ENCODE data around the gene ELMO1.

ELMO1 gene

GRCh38 chr7:37230221-37230620 is 218.4 kb downstream of the ELMO1 start:
- DNase-seq (ENCODE audit: low spot score) = no peak
- peaks cover 10% of the 10 kb centered on the region for H3K36me3 Mint-ChIP-seq (ENCODE audit: low read depth)
- H3K4me3 Mint-ChIP-seq = no peak overlapping the region
- no peaks in the 10 kb centered on the region for H3K9me3 Mint-ChIP-seq
- H3K27me3 Mint-ChIP-seq (ENCODE audit: low read depth) = no peaks in the 10 kb centered on the region
- H3K4me1 Mint-ChIP-seq (ENCODE audit: low read depth) = peaks cover 18% of the 10 kb centered on the region
- no peak overlapping the region for H3K27ac Mint-ChIP-seq

DNA sequence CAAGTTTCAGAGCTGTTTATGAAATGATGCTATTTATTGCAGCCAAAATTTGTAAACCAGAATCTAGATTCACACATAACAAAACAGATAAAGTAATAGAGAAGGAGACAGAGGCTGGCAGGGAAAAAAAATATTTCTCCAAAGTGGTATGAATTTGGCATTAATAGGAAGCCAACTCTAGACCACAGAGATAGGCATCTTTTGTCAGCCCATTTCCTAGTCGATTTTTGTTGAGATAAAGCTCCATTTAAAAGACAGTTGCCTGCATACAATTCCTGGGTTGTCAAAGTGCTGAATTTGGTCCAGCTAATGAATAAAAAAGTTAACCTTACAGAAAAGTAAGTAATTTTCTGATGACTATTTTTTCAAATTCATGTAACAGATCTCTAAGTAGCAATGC is 219.3 kb downstream of the ELMO1 start:
- peaks cover 14% of the 10 kb centered on the region for H3K36me3 Mint-ChIP-seq (ENCODE audit: low read depth)
- no peak overlapping the region for H3K27ac Mint-ChIP-seq
- no peaks in the 10 kb centered on the region for H3K9me3 Mint-ChIP-seq
- no peaks in the 10 kb centered on the region for H3K27me3 Mint-ChIP-seq (ENCODE audit: low read depth)
- H3K4me3 Mint-ChIP-seq = no peak overlapping the region
- no peak for DNase-seq (ENCODE audit: low spot score)
- peaks cover 15% of the 10 kb centered on the region for H3K4me1 Mint-ChIP-seq (ENCODE audit: low read depth)

DNA sequence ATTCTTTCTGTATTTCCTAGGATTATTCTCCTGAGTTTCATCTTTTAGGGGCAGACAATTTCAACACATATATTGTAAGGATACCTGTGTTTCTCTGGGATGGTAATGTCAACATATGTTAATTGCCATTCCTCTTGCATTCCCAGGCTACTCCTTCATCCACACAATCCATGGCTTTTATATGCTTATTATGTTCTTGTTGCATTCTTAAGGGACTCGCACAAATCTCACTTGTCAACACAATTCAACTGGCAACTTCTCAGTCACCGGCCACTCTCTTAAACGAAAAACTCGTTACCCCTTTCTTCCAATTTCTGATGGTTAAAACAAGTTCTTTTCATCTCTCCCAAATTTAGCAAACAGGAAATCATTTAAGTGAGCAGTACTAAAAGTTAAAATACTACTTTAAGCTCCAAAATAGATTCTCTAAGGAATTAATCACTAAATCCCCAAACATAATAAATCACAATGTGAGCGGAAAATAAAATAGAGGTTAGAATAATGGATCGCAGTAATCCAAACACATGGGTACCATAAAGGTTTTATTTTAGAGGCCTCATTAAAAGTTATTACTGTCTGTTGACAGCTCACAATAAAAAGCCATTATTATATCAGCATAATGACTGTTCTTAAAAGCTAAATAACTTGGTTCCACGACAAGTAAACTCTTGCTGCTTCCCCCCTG is 223.2 kb downstream of the ELMO1 start:
- no peaks in the 10 kb centered on the region for H3K9me3 Mint-ChIP-seq
- H3K4me3 Mint-ChIP-seq = no peak overlapping the region
- H3K4me1 Mint-ChIP-seq (ENCODE audit: low read depth) = peaks cover 13% of the 10 kb centered on the region
- peaks cover 27% of the 10 kb centered on the region for H3K36me3 Mint-ChIP-seq (ENCODE audit: low read depth)
- H3K27ac Mint-ChIP-seq = no peak overlapping the region
- no peaks in the 10 kb centered on the region for H3K27me3 Mint-ChIP-seq (ENCODE audit: low read depth)
- DNase-seq (ENCODE audit: low spot score) = no peak

- H3K4me3 Mint-ChIP-seq = no peak overlapping the region
- no peaks in the 10 kb centered on the region for H3K27me3 Mint-ChIP-seq (ENCODE audit: low read depth)
- H3K9me3 Mint-ChIP-seq = no peaks in the 10 kb centered on the region
- H3K27ac Mint-ChIP-seq = no peak overlapping the region
- DNase-seq (ENCODE audit: low spot score) = no peak
- H3K4me1 Mint-ChIP-seq (ENCODE audit: low read depth) = peaks cover 6% of the 10 kb centered on the region
- H3K36me3 Mint-ChIP-seq (ENCODE audit: low read depth) = peaks cover 28% of the 10 kb centered on the region
Observed at GRCh38 chr7:37224746-37225145, 223.9 kb downstream of the ELMO1 start.

- H3K4me1 Mint-ChIP-seq (ENCODE audit: low read depth) = peaks cover 14% of the 10 kb centered on the region
- DNase-seq (ENCODE audit: low spot score) = no peak
- H3K27me3 Mint-ChIP-seq (ENCODE audit: low read depth) = no peaks in the 10 kb centered on the region
- peaks cover 43% of the 10 kb centered on the region for H3K36me3 Mint-ChIP-seq (ENCODE audit: low read depth)
- H3K4me3 Mint-ChIP-seq = no peak overlapping the region
- no peaks in the 10 kb centered on the region for H3K9me3 Mint-ChIP-seq
- no peak overlapping the region for H3K27ac Mint-ChIP-seq
Observed at GRCh38 chr7:37220664-37221063, 228.0 kb downstream of the ELMO1 start.

DNA sequence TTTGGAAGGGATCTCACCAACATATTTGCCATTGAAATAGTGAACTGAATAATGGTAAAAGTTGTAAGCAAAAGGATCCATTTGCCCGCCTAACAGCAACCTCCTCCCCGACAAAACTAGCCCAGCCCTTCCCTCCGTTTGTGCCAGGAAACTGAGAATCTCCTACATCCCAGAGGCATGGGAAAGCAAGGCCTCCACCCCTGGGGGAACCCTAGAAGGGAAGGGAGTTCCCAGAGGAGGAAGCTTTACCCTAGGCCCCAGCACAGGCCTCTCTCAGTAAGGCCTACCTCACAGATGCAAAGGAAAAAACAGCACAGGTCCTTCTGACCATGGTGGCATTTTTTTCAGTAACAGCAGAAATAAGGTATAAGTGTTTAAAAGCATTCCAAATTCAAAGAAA is 229.7 kb downstream of the ELMO1 start:
- H3K27ac Mint-ChIP-seq = no peak overlapping the region
- DNase-seq (ENCODE audit: low spot score) = no peak

GRCh38 chr7:37216923-37217322 is 231.7 kb downstream of the ELMO1 start:
- Mint-ChIP-seq H3K27me3 (ENCODE audit: low read depth) (no peaks in the 10 kb centered on the region), H3K4me3 (no peak overlapping the region), H3K9me3 (no peaks in the 10 kb centered on the region), H3K4me1 (ENCODE audit: low read depth) (peaks cover 19% of the 10 kb centered on the region), H3K36me3 (ENCODE audit: low read depth) (peaks cover 52% of the 10 kb centered on the region), H3K27ac (no peak overlapping the region)
- no peak for DNase-seq (ENCODE audit: low spot score)

More for the DNA sequence above, 229.7 kb downstream of the ELMO1 start:
- no peak overlapping the region for H3K4me3 Mint-ChIP-seq
- H3K36me3 Mint-ChIP-seq (ENCODE audit: low read depth) = peaks cover 48% of the 10 kb centered on the region
- peaks cover 14% of the 10 kb centered on the region for H3K4me1 Mint-ChIP-seq (ENCODE audit: low read depth)
- no peaks in the 10 kb centered on the region for H3K9me3 Mint-ChIP-seq
- no peaks in the 10 kb centered on the region for H3K27me3 Mint-ChIP-seq (ENCODE audit: low read depth)

DNA sequence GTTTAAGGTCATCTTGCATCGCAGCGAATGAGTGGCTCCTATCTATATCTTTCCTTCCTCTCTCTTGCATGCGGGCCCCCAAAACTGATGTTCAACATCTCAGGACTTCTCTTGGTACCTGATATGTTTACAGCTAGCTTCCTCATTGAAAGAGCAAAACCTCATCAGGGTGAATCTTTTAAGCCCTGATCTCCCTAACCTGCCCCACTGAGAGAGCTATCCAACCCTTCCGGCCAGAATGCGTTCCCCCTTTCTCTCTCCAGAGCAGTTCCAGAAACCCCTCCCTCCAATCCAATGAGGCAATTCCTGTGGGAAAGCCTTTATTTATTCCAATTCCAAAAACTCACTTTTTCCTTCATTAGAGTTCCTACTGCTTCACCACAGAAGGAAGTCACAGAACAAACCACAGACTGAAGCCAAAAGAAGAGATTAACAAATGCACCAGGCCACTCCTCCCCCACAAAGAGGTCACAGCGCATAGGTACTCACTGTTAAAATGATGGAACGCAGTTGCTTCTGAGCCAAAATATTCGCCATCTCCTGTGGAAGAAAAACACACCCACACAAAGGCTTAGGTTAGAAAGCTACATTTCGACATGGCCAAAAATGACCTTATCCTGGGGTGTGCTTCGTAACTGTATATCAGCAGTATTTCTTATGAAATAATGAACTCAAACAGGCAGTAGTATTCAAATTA is 232.4 kb downstream of the ELMO1 start:
- peaks cover 19% of the 10 kb centered on the region for H3K4me1 Mint-ChIP-seq (ENCODE audit: low read depth)
- H3K4me3 Mint-ChIP-seq = no peak overlapping the region
- DNase-seq (ENCODE audit: low spot score) = no peak
- peaks cover 54% of the 10 kb centered on the region for H3K36me3 Mint-ChIP-seq (ENCODE audit: low read depth)
- H3K9me3 Mint-ChIP-seq = no peaks in the 10 kb centered on the region
- H3K27me3 Mint-ChIP-seq (ENCODE audit: low read depth) = no peaks in the 10 kb centered on the region
- no peak overlapping the region for H3K27ac Mint-ChIP-seq

GRCh38 chr7:37215290-37215923 is 233.3 kb downstream of the ELMO1 start:
- H3K36me3 Mint-ChIP-seq (ENCODE audit: low read depth) = peaks cover 53% of the 10 kb centered on the region

GRCh38 chr7:37212556-37212955 is 236.1 kb downstream of the ELMO1 start:
- DNase-seq (ENCODE audit: low spot score) = no peak
- Mint-ChIP-seq H3K27me3 (ENCODE audit: low read depth) (no peaks in the 10 kb centered on the region), H3K36me3 (ENCODE audit: low read depth) (peaks cover 63% of the 10 kb centered on the region), H3K27ac (no peak overlapping the region), H3K4me1 (ENCODE audit: low read depth) (peaks cover 15% of the 10 kb centered on the region), H3K4me3 (no peak overlapping the region), H3K9me3 (no peaks in the 10 kb centered on the region)

More at GRCh38 chr7:37215290-37215923, 233.3 kb downstream of the ELMO1 start:
- peaks cover 19% of the 10 kb centered on the region for H3K4me1 Mint-ChIP-seq (ENCODE audit: low read depth)
- no peak for DNase-seq (ENCODE audit: low spot score)
- no peaks in the 10 kb centered on the region for H3K9me3 Mint-ChIP-seq
- H3K27me3 Mint-ChIP-seq (ENCODE audit: low read depth) = no peaks in the 10 kb centered on the region
- no peak overlapping the region for H3K4me3 Mint-ChIP-seq
- H3K27ac Mint-ChIP-seq = peak overlapping the region; percentile 28

DNA sequence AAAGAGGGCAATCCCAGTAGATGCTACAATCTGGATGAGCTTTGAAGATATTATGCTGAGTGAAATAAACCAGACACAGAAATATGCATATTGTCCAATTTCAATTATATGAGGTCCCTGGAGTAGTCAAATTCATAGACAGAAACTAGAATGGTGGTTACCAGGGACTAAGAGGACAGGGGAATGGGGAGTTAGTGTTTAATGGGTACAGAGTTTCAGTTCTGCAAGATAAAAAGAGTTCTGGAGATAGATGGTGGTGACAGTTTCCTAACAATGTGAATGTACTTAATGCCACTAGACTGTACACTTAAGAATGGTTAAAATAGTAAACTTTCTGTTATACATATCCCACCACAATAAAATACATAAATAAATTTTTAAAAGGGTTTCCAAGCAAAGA is 236.6 kb downstream of the ELMO1 start:
- Mint-ChIP-seq H3K27me3 (ENCODE audit: low read depth) (no peaks in the 10 kb centered on the region), H3K27ac (no peak overlapping the region), H3K4me1 (ENCODE audit: low read depth) (peaks cover 10% of the 10 kb centered on the region), H3K9me3 (no peaks in the 10 kb centered on the region), H3K36me3 (ENCODE audit: low read depth) (peaks cover 59% of the 10 kb centered on the region), H3K4me3 (no peak overlapping the region)
- no peak for DNase-seq (ENCODE audit: low spot score)

GRCh38 chr7:37211097-37211880 is 237.4 kb downstream of the ELMO1 start:
- peaks cover 8% of the 10 kb centered on the region for H3K4me1 Mint-ChIP-seq (ENCODE audit: low read depth)
- no peak overlapping the region for H3K27ac Mint-ChIP-seq
- H3K9me3 Mint-ChIP-seq = no peaks in the 10 kb centered on the region
- H3K27me3 Mint-ChIP-seq (ENCODE audit: low read depth) = no peaks in the 10 kb centered on the region
- DNase-seq (ENCODE audit: low spot score) = no peak
- no peak overlapping the region for H3K4me3 Mint-ChIP-seq
- H3K36me3 Mint-ChIP-seq (ENCODE audit: low read depth) = peaks cover 56% of the 10 kb centered on the region

DNA sequence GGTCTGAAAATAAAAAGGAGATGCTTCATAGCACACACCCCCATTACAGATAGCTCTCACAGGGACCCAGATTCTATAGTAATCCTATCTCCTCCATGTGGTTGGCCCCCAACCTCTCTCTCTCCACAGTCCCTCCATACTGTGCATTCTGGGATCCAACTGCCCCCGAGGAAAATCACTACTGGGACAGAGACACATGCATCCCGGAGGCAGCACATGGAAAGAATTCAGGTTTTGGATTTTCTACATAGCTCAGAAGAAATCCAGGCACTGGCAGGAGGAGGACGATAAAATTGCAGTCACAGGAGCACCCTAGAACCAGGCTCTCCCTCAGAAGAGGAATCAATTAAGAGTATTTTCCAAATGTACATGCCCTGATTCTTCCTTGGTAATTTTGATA is 239.5 kb downstream of the ELMO1 start:
- H3K9me3 Mint-ChIP-seq = no peaks in the 10 kb centered on the region
- DNase-seq (ENCODE audit: low spot score) = no peak
- peaks cover 8% of the 10 kb centered on the region for H3K4me1 Mint-ChIP-seq (ENCODE audit: low read depth)
- no peak overlapping the region for H3K4me3 Mint-ChIP-seq
- H3K27ac Mint-ChIP-seq = no peak overlapping the region
- peaks cover 57% of the 10 kb centered on the region for H3K36me3 Mint-ChIP-seq (ENCODE audit: low read depth)
- H3K27me3 Mint-ChIP-seq (ENCODE audit: low read depth) = no peaks in the 10 kb centered on the region

DNA sequence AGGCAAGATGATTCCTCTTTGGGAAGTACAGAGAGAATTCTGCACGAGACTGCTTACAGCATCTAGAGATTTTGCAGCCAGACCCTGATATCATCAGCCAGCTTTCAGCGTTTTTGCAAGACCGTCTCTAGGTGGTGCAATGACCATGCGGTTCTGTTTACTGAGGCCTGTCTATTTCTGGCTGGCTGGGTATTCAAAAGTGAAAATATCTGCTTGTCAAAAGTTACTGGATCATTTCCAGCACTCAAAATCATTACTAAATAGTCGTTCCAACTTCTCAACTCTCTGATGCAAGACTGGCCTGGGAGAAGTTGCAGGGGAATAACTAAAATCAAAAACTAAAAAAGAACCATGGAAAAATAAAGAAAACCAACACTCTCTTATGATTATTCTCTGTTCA is 240.1 kb downstream of the ELMO1 start:
- Mint-ChIP-seq H3K4me3 (no peak overlapping the region), H3K36me3 (ENCODE audit: low read depth) (peaks cover 64% of the 10 kb centered on the region), H3K27ac (no peak overlapping the region), H3K4me1 (ENCODE audit: low read depth) (peaks cover 8% of the 10 kb centered on the region), H3K27me3 (ENCODE audit: low read depth) (no peaks in the 10 kb centered on the region), H3K9me3 (no peaks in the 10 kb centered on the region)
- peak; percentile 16 for DNase-seq (ENCODE audit: low spot score)
